ENCODE measurements around the gene PIP5K1C. TPM values are rescaled to one million over a fixed set of nuclear protein-coding genes. Genes with fewer than 3 reads are reported as not detected.

Gene PIP5K1C
- total RNA-seq, 1 experiment from 2014 or later: 26.9 TPM

DNA sequence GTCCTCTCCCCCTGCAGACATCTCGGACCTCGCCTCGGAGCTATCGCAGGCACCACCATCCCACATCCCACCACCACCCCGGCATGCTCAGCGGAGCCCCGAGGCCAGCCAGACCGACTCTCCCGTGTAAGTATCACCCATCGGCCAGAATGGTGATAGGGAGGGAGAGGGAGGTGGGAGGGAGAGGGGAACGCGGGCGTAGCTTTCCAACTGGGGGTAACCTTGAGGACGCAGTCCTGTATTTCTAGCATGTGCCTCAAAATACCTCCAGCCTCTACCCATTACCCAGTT, 34.0 kb upstream of the PIP5K1C start:
- Histone ChIP-seq H3K36me3 (ENCODE audit: control insufficient read depth in 1 of 2, insufficient read depth in 2 of 2, low read length in 2 of 2) (peaks cover 0 to 3% of the 10 kb centered on the region in 2 experiments; a peak in 2 of 4 replicates), H3K9me3 (ENCODE audit: control insufficient read depth in 1 of 2, insufficient read depth in 1 of 2, low read depth in 1 of 2, low read length in 2 of 2) (no peaks in the 10 kb centered on the region), H3K9ac (ENCODE audit: low read length) (no peak overlapping the region), H3K4me1 (ENCODE audit: control insufficient read depth in 1 of 2, insufficient read depth in 2 of 2, low read length in 2 of 2) (peaks cover 5 to 19% of the 10 kb centered on the region in 2 experiments), H3K27me3 (ENCODE audit: insufficient read depth, low read length) (no peaks in the 10 kb centered on the region), H4K20me1 (ENCODE audit: insufficient read depth) (no peaks in the 10 kb centered on the region), H2AFZ (ENCODE audit: low read depth, low read length, poor library complexity, severe bottlenecking) (no peak overlapping the region), H3K4me2 (ENCODE audit: low read length) (no peak overlapping the region), H3K27ac (ENCODE audit: low read depth, low read length) (no peak overlapping the region), H3K79me2 (ENCODE audit: insufficient read depth, low read length) (no peaks in the 10 kb centered on the region), H3K4me3 (replicated peaks in 1 of 2; ENCODE audit: low read depth in 1 of 2, low read length in 2 of 2) (no peak overlapping the region), H3K9me2 (ENCODE audit: insufficient read depth) (no peaks in the 10 kb centered on the region)
- ChIA-PET POLR2A (interaction anchor here (0.6 kb wide), 1 partner anchor 12 kb away, joined by 5 read pairs; no protein-coding TSS in a partner anchor), RAD21 (ENCODE audit: low non-redundant PET in 1 of 2, low total read pairs in 2 of 2, uncharacterized antibody in 2 of 2, unreplicated experiment in 2 of 2) (no interaction called here), CTCF (no interaction called here)
- intact Hi-C loops (cut with micrococcal nuclease): no loop called here
- no TSS peak for BruUV-seq (replicated peaks)
- TF ChIP-seq CEBPB (IDR thresholded peaks at IDR 0.05; ENCODE audit: low read depth): no peak
- TF ChIP-seq, protein P1, sequence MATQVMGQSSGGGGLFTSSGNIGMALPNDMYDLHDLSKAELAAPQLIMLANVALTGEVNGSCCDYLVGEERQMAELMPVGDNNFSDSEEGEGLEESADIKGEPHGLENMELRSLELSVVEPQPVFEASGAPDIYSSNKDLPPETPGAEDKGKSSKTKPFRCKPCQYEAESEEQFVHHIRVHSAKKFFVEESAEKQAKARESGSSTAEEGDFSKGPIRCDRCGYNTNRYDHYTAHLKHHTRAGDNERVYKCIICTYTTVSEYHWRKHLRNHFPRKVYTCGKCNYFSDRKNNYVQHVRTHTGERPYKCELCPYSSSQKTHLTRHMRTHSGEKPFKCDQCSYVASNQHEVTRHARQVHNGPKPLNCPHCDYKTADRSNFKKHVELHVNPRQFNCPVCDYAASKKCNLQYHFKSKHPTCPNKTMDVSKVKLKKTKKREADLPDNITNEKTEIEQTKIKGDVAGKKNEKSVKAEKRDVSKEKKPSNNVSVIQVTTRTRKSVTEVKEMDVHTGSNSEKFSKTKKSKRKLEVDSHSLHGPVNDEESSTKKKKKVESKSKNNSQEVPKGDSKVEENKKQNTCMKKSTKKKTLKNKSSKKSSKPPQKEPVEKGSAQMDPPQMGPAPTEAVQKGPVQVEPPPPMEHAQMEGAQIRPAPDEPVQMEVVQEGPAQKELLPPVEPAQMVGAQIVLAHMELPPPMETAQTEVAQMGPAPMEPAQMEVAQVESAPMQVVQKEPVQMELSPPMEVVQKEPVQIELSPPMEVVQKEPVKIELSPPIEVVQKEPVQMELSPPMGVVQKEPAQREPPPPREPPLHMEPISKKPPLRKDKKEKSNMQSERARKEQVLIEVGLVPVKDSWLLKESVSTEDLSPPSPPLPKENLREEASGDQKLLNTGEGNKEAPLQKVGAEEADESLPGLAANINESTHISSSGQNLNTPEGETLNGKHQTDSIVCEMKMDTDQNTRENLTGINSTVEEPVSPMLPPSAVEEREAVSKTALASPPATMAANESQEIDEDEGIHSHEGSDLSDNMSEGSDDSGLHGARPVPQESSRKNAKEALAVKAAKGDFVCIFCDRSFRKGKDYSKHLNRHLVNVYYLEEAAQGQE (IDR thresholded peaks at IDR 0.05; ENCODE audit: low read depth): no peak
- DNase-seq (ENCODE audit: low read depth, low spot score) (no peak), ATAC-seq (no peak)

DNA sequence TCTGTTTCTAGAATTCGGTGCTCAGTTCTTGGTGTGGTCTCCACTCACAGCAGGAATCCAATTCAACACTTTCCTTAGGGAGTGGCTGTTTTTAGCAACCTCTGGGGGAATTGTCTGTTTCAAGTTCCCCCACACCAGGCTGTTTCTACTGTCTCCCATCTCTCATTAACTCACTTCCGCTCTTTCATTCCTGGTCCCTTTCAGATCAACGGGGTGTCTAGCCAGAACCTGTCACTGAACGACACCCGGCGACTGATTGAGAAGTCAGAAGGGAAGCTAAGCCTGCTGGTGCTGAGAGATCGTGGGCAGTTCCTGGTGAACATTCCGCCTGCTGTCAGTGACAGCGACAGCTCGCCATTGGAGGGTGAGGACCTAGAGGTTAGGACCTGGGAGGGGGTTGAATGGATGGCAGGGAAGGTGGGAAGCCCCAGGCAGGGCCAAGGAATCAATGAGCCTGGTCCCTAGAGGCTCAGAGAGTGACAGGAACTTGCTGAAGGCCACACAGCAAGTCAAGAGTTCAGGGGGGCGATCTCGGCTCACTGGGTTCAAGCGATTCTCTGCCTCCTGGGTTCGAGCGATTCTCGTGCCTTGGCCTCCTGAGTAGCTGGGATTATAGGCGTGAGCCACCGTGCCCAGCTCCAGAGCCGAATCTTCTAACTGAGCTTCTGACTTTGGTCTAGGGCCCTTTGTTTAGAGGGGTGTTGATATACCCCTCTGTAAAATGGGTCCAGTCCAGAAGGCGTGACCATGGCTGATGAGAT, 33.5 kb upstream of the PIP5K1C start:
- no peak overlapping the region for H2AFZ ChIP-seq (ENCODE audit: low read depth, low read length, poor library complexity, severe bottlenecking)
- no peak overlapping the region for H3K4me2 ChIP-seq (ENCODE audit: low read length)
- H4K20me1 ChIP-seq (ENCODE audit: insufficient read depth): no peaks in the 10 kb centered on the region
- DNase-seq (ENCODE audit: low read depth, low spot score) (no peak), ATAC-seq (no peak)
- no TSS peak for BruUV-seq (replicated peaks)
- no peaks in the 10 kb centered on the region for H3K9me2 ChIP-seq (ENCODE audit: insufficient read depth)
- RAD21 ChIA-PET (ENCODE audit: low non-redundant PET in 1 of 2, low total read pairs in 2 of 2, uncharacterized antibody in 2 of 2, unreplicated experiment in 2 of 2): no interaction called here
- intact Hi-C loops (cut with micrococcal nuclease): no loop called here
- H3K9me3 ChIP-seq (ENCODE audit: control insufficient read depth in 1 of 2, insufficient read depth in 1 of 2, low read depth in 1 of 2, low read length in 2 of 2): no peaks in the 10 kb centered on the region
- H3K36me3 ChIP-seq (ENCODE audit: control insufficient read depth in 1 of 2, insufficient read depth in 2 of 2, low read length in 2 of 2): peaks cover 0 to 3% of the 10 kb centered on the region in 2 experiments; a peak in 2 of 4 replicates
- H3K4me3 ChIP-seq (replicated peaks in 1 of 2; ENCODE audit: low read depth in 1 of 2, low read length in 2 of 2): no peak overlapping the region
- H3K79me2 ChIP-seq (ENCODE audit: insufficient read depth, low read length): no peaks in the 10 kb centered on the region
- no peaks in the 10 kb centered on the region for H3K27me3 ChIP-seq (ENCODE audit: insufficient read depth, low read length)
- CTCF ChIA-PET: no interaction called here
- POLR2A ChIA-PET: interaction anchor here (0.6 kb wide), 1 partner anchor 11 kb away, joined by 5 read pairs; no protein-coding TSS in a partner anchor
- H3K4me1 ChIP-seq (ENCODE audit: control insufficient read depth in 1 of 2, insufficient read depth in 2 of 2, low read length in 2 of 2): peaks cover 11 to 24% of the 10 kb centered on the region in 2 experiments
- H3K27ac ChIP-seq (ENCODE audit: low read depth, low read length): no peak overlapping the region
- H3K9ac ChIP-seq (ENCODE audit: low read length): no peak overlapping the region
- TF ChIP-seq SIN3A (IDR thresholded peaks at IDR 0.05; ENCODE audit: low read depth) (no peak), CEBPB (IDR thresholded peaks at IDR 0.05; ENCODE audit: low read depth) (no peak), JUND (IDR thresholded peaks at IDR 0.05) (no peak), FOSL1 (IDR thresholded peaks at IDR 0.05; ENCODE audit: low read depth) (no peak), POLR2A (IDR thresholded peaks at IDR 0.05; ENCODE audit: borderline replicate concordance, extremely low read depth, insufficient read depth, insufficient read length) (no peak), ZFX (IDR thresholded peaks at IDR 0.05) (no peak)
- TF ChIP-seq, protein P2, sequence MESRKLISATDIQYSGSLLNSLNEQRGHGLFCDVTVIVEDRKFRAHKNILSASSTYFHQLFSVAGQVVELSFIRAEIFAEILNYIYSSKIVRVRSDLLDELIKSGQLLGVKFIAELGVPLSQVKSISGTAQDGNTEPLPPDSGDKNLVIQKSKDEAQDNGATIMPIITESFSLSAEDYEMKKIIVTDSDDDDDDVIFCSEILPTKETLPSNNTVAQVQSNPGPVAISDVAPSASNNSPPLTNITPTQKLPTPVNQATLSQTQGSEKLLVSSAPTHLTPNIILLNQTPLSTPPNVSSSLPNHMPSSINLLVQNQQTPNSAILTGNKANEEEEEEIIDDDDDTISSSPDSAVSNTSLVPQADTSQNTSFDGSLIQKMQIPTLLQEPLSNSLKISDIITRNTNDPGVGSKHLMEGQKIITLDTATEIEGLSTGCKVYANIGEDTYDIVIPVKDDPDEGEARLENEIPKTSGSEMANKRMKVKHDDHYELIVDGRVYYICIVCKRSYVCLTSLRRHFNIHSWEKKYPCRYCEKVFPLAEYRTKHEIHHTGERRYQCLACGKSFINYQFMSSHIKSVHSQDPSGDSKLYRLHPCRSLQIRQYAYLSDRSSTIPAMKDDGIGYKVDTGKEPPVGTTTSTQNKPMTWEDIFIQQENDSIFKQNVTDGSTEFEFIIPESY (IDR thresholded peaks at IDR 0.05; ENCODE audit: extremely low read depth, insufficient replicate concordance, low read length): no peak
